C4-2B (cell line): ENCODE data around the gene B4GALT1.

Source experiments
- CTCF ChIP-seq: fragments of 450-650 bp; conservative IDR thresholded peaks from 2 replicates; pipeline ENCODE4 v1.5.1; 2017; ENCODE audit warnings: mild to moderate bottlenecking
- ZFX ChIP-seq: fragments of 450-650 bp; IDR thresholded peaks from 2 replicates; pipeline ENCODE4 v1.6.1; 2017

GRCh38 chr9:33110686-33111085 is 56.5 kb downstream of the B4GALT1 start:
- no peak for TF ChIP-seq CTCF
- no peak for TF ChIP-seq ZFX
